Adrenal gland (tissue), 19 donors: ENCODE data around the gene GPR149. TPM values are rescaled to one million over a fixed set of nuclear protein-coding genes. Genes with fewer than 3 reads are reported as not detected.

Source experiments
- DNase-seq, 7 donors: peaks; one replicate each; pipeline ENCODE4 v3.0.0-alpha.2; 2019 to 2020
- H3K27ac ChIP-seq, 5 donors: fragments of 200-600 bp; sonication (generic) in 4 of 5; 1 replicate in 3 of 5; 2 replicates in 2 of 5; pipeline versions ENCODE4 v1.5.1 to v1.8.0; 2016 to 2020; ENCODE audit warnings: mild to moderate bottlenecking in 1 of 5
- H3K27me3 ChIP-seq: fragments of 200-600 bp; 2 replicates; pipeline ENCODE4 v1.8.0; 2021
- H3K36me3 ChIP-seq, 2 donors: fragments of 200-600 bp; replicated peaks in 1 of 2; 1 replicate in 1 of 2; 2 replicates in 1 of 2; pipeline versions ENCODE4 v1.5.1 to v1.8.0; 2018 to 2022
- H3K4me1 ChIP-seq, 2 donors: fragments of 200-600 bp; replicated peaks in 1 of 2; 1 replicate in 1 of 2; 2 replicates in 1 of 2; pipeline versions ENCODE4 v1.5.1 to v1.8.0; 2018 to 2021
- H3K4me3 ChIP-seq, 4 donors: fragments of 200-600 bp; sonication (generic) in 3 of 4; one replicate each; pipeline ENCODE4 v1.5.1; 2016 to 2018
- H3K9me3 ChIP-seq, 3 donors: fragments of 200-600 bp; sonication (generic) in 1 of 3; replicated peaks in 1 of 3; 1 replicate in 2 of 3; 2 replicates in 1 of 3; pipeline versions ENCODE4 v1.5.1 to v1.8.0; 2016 to 2021
- POLR2A ChIP-seq, 2 donors: fragments of 450-650 bp; IDR thresholded peaks; one replicate each; pipeline ENCODE4 v1.6.1; 2017; ENCODE audit warnings: antibody characterized with exemption in 2 of 2, mild to moderate bottlenecking in 2 of 2, moderate library complexity in 1 of 2
- WGBS, 4 donors: extraction: QIAGEN DNeasy Blood & Tissue Kit in 2 of 4; methylation state at CpG; one replicate each; pipeline versions ENCODE4 v1.1.5 to v1.1.7; 2013 to 2017; 5-methylcytosine and 5-hydroxymethylcytosine counted together
- intact Hi-C, 2 donors: fragments of 100-400 bp; cut with DNase I; formaldehyde crosslinking; loops; one replicate each; pipeline versions ENCODE4 v1.14.1 to v1.15.0; 2022 to 2023
- long read RNA-seq, 10 donors: library from polyadenylated mRNA in 3 of 10; unstranded in 2 of 10; stranded (forward) in 1 of 10; transcript quantifications; one replicate each; pipeline ENCODE4 v2.0.0 and lab custom pipeline, GENCODE V29; 2021 to 2026
- polyA plus RNA-seq, 3 donors: library from polyadenylated mRNA; stranded (reverse); fragments of 200-250 nt in 2 of 3; fragments of 350-450 nt in 1 of 3; fragmentation: Illumina TruSeq in 1 of 3; extraction: RNeasy Lipid Tissue Mini Kit (QIAGEN cat#74804) in 1 of 3; gene quantifications; one replicate each; pipeline ENCODE4 v1.2.3, GENCODE V29; 2013 to 2014
- total RNA-seq, 9 donors: library from RNA; depleted of rRNA in 4 of 9; stranded (reverse); fragments of >200 nt in 4 of 9; fragments of 120-200 nt in 1 of 9; fragmentation: NEBNext Ultra II Directional in 1 of 9; extraction: Animal tissue kit (Norgen Biotek cat#: 25700) in 1 of 9; gene quantifications; one replicate each; pipeline versions ENCODE4 v1.1.0 to v1.2.4, GENCODE V29; 2013 to 2023
- TF ChIP-seq, protein P1 (sequence below), 6 experiments: fragments of 450-650 bp in 4 of 6; fragments of 200-600 bp in 2 of 6; sonication (generic) in 1 of 6; IDR thresholded peaks; 1 replicate in 5 of 6; 2 replicates in 1 of 6; pipeline versions ENCODE4 v1.5.1 to v1.8.0; 2016 to 2021; ENCODE audit warnings: antibody characterized with exemption in 6 of 6, mild to moderate bottlenecking in 2 of 6, moderate library complexity in 1 of 6
- donor health status: healthy with polysubstance abuse.
- donor health status: Bipolar disorder and iron deficiency.
- donor health status: DM: yes; HTN: yes; CAD: no.
- donor health status: DM: no; HTN: no; CAD: no.
- donor health status: DM: no; HTN: no; CAD: no.
- donor health status: DM: yes; HTN: yes; CAD: no.

The GPR149 gene
- total RNA-seq (1 to 10 TPM in 1 of 9 donors, not detected in 8; 2.6 TPM), polyA plus RNA-seq (not detected)
- long read RNA-seq, donor 1 = 0 reads
- long read RNA-seq, donor 2 = 0 reads
- long read RNA-seq, donor 3 = 0 reads
- long read RNA-seq, donor 4 = 0 reads
- long read RNA-seq, donor 5 = 0 reads
- long read RNA-seq, donor 6 = 0 reads
- long read RNA-seq, donor 7 = 0 reads
- long read RNA-seq, donor 8, partial matches to known transcripts = 0 of 3 reads
- long read RNA-seq, donor 8, other reads (novel, unspliced or antisense) = 0 of 3 reads
- long read RNA-seq, donor 9, partial matches to known transcripts = 0 of 1 reads
- long read RNA-seq, donor 9, other reads (novel, unspliced or antisense) = 0 of 1 reads
- long read RNA-seq, donor 10 = 0 reads

GRCh38 chr3:154430014-154430413 is at the start of gene GPR149:
TSS of gene GPR149 (minus strand) at chr3:154430190. CDS start at chr3:154429615, 575 bp downstream.
- H3K9me3 ChIP-seq = no peaks in the 10 kb centered on the region
- no peak within 1 kb of the TSS for H3K27ac ChIP-seq
- TF ChIP-seq POLR2A (IDR thresholded peaks at IDR 0.05) = no peak
- TF ChIP-seq, protein P1, sequence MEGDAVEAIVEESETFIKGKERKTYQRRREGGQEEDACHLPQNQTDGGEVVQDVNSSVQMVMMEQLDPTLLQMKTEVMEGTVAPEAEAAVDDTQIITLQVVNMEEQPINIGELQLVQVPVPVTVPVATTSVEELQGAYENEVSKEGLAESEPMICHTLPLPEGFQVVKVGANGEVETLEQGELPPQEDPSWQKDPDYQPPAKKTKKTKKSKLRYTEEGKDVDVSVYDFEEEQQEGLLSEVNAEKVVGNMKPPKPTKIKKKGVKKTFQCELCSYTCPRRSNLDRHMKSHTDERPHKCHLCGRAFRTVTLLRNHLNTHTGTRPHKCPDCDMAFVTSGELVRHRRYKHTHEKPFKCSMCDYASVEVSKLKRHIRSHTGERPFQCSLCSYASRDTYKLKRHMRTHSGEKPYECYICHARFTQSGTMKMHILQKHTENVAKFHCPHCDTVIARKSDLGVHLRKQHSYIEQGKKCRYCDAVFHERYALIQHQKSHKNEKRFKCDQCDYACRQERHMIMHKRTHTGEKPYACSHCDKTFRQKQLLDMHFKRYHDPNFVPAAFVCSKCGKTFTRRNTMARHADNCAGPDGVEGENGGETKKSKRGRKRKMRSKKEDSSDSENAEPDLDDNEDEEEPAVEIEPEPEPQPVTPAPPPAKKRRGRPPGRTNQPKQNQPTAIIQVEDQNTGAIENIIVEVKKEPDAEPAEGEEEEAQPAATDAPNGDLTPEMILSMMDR (IDR thresholded peaks at IDR 0.05) = no peak
- intact Hi-C loops = no loop called here
- no peak within 1 kb of the TSS for H3K4me3 ChIP-seq
- DNase-seq = no peak
- H3K4me1 ChIP-seq = no peaks in the 10 kb centered on the region
- WGBS, 4 donors = 10 to 25% (median 20%) methylated on average over 7 of the region's 7 CpGs
- H3K27me3 ChIP-seq = peaks cover 16% of the 10 kb centered on the region
- H3K36me3 ChIP-seq = no peaks in the 10 kb centered on the region

DNA sequence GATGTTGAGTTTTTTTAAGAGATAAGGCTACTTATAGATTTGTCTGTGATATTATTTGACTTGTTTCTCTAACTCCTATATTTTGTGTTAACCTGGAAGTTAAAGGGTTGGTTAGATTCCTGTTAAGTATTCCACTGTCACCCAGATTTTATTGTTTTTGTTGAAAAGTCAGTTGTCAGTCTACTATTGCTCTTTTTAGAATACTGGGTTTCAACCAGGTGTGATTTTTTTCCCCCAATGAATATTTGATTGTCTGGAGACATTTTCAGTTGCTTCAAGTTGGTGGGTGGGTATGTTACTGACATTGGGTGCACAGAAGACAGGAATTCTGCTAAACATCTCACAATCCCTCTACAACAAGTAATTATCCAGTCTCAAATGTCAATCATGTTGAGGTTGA is 43.8 kb upstream of the GPR149 start:
- intact Hi-C loops = no loop called here
- no peaks in the 10 kb centered on the region for H3K9me3 ChIP-seq
- no peaks in the 10 kb centered on the region for H3K4me1 ChIP-seq
- no peak overlapping the region for H3K27ac ChIP-seq
- H3K4me3 ChIP-seq = no peak overlapping the region
- no peaks in the 10 kb centered on the region for H3K36me3 ChIP-seq
- TF ChIP-seq, protein P1 (IDR thresholded peaks at IDR 0.05) = no peak
- TF ChIP-seq POLR2A (IDR thresholded peaks at IDR 0.05) = no peak
- no peak for DNase-seq
- no peaks in the 10 kb centered on the region for H3K27me3 ChIP-seq

DNA sequence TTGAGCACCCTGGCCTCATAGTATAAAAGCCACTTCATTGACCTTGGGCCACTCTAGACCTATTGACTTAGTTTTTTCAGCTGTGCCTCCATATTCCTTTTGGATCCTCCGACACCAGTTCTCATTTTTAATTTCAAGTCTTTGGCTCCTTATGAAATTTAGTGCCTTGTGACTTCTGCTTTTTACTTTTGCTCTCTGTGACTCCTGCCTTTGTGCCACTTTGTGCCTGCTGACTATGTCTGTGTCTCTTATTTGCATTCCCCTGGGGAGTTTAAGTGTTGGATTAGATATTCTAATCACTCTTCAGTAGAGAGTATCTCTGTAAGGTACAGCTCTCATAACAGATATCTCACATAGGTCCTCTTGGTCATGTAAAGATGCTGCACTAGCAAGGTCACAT is 39.6 kb upstream of the GPR149 start:
- Histone ChIP-seq H3K27ac (no peak overlapping the region), H3K4me3 (no peak overlapping the region), H3K4me1 (no peaks in the 10 kb centered on the region), H3K27me3 (no peaks in the 10 kb centered on the region), H3K9me3 (no peaks in the 10 kb centered on the region), H3K36me3 (no peaks in the 10 kb centered on the region)
- 83 to 90% (median 87%) methylated on average over 1 of the region's 1 CpG for WGBS, 4 donors
- DNase-seq = no peak
- intact Hi-C loops = no loop called here
- no peak for TF ChIP-seq POLR2A (IDR thresholded peaks at IDR 0.05)
- TF ChIP-seq, protein P1 (IDR thresholded peaks at IDR 0.05) = no peak

DNA sequence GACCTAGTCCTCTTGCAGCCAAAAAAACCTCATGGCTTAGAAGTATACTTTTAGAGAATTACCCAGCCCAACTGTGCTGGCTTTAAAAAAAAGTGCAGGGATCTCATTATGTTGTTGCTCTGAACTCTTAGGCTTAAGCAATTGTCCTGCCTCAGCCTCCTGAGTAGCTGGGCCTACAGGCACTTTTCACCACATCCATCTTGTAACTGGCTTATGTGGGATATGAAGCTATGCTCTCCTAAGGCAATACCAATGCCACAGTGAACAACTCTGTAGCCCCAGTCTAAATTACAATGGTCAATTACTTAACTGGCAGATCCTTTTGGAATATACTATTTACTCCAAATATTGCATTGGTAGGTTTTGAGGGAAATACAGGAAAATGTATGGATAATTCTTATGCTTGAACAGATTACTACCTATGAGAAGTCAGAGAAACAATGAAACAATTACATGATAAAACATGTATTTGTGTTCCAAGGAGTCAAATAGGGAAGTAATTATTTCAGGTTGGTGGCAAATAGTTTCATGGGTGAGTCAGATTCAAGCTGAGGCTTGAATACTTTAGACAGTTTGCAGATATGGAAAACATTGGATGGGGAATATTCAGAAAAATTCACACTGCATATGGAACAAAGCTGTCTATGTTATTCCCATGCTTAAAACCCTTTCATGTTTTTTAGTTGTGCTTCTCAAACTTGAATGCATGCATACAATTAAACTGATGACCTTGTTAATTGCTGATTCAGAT is 34.6 kb upstream of the GPR149 start:
- no peak for DNase-seq
- Histone ChIP-seq H3K27ac (no peak overlapping the region), H3K4me1 (no peaks in the 10 kb centered on the region), H3K9me3 (no peaks in the 10 kb centered on the region), H3K27me3 (no peaks in the 10 kb centered on the region), H3K4me3 (no peak overlapping the region), H3K36me3 (no peaks in the 10 kb centered on the region)
- TF ChIP-seq POLR2A (IDR thresholded peaks at IDR 0.05) = no peak
- intact Hi-C loops = no loop called here
